ENCODE results near the gene LSAMP. TPM values are rescaled to one million over a fixed set of nuclear protein-coding genes. Genes with fewer than 3 reads are reported as not detected.

LSAMP gene
- total and polyA plus RNA-seq, 2 of the 4 experiments (the other 2 are of a cell fraction): 7.9 to 8.0 TPM

- dilution Hi-C loops (cut with HindIII; ENCODE audit: low sequenced_read_pairs, unreplicated experiment) (no loop called here), in situ Hi-C loops (cut with MboI; ENCODE audit: low sequenced_read_pairs) (loop anchor here (10.0 kb wide), 1 partner anchor 305 kb away; the partner anchor contains the start of gene LSAMP)
These were observed 305.1 kb downstream of the LSAMP start for GRCh38 chr3:116140100-116140689.

More at GRCh38 chr3:116140100-116140689, 305.1 kb downstream of the LSAMP start:
- H3K36me3 ChIP-seq (ENCODE audit: control insufficient read depth, insufficient read depth, low read length): no peaks in the 10 kb centered on the region
- H2AK9ac ChIP-seq (replicated peaks; ENCODE audit: low read depth, low read length, poor library complexity): no peak overlapping the region
- no peak overlapping the region for H3K4ac ChIP-seq (ENCODE audit: low read depth, low read length)
- no peak overlapping the region for H4K91ac ChIP-seq (ENCODE audit: insufficient read depth, low read depth, low read length)
- H3K14ac ChIP-seq (replicated peaks; ENCODE audit: low read depth, low read length): no peak overlapping the region
- H2BK5ac ChIP-seq (ENCODE audit: low read depth, low read length, poor library complexity, severe bottlenecking): no peak overlapping the region
- TF ChIP-seq SMC3 (IDR thresholded peaks at IDR 0.05; ENCODE audit: low read depth, low read length): peak; percentile 77
- TF ChIP-seq RAD21 (IDR thresholded peaks at IDR 0.05; ENCODE audit: low read length): peak; percentile 66
- TF ChIP-seq MAFK (IDR thresholded peaks at IDR 0.05; ENCODE audit: low read depth, low read length): no peak
- TF ChIP-seq MAZ (IDR thresholded peaks at IDR 0.05; ENCODE audit: borderline replicate concordance, low read depth, low read length): no peak
- TF ChIP-seq CTCF (conservative IDR thresholded peaks at IDR 0.05; ENCODE audit: low read depth, low read length): peak; percentile 79
- H3K9me3 ChIP-seq (ENCODE audit: control insufficient read depth, insufficient read depth, low read length): peaks cover under 1% of the 10 kb centered on the region; the same call in 1 of the 2 replicates
- H2AFZ ChIP-seq (replicated peaks; ENCODE audit: low read length, poor library complexity): no peak overlapping the region
- H3K18ac ChIP-seq (ENCODE audit: low read depth, low read length): no peak overlapping the region
- H2BK20ac ChIP-seq (ENCODE audit: low read depth, low read length): no peak overlapping the region
- H4K5ac ChIP-seq (ENCODE audit: low read depth, low read length): no peak overlapping the region
- no peak overlapping the region for H2AK5ac ChIP-seq (ENCODE audit: low read depth, low read length)
- no peak overlapping the region for H2BK120ac ChIP-seq (ENCODE audit: low read depth, low read length)
- H3K9me1 ChIP-seq (ENCODE audit: insufficient read depth, low read length): no peaks in the 10 kb centered on the region
- H3K79me1 ChIP-seq (ENCODE audit: low read depth in 1 of 2, low read length in 2 of 2): no peaks in the 10 kb centered on the region
- H4K8ac ChIP-seq (ENCODE audit: low read depth in 2 of 2, low read length in 2 of 2): no peak overlapping the region
- ChIA-PET POLR2A (ENCODE audit: unreplicated experiment) (no interaction called here), CTCF (interaction anchor here (0.6 kb wide), 1 partner anchor 28 kb away, joined by 6 read pairs; no protein-coding TSS in a partner anchor)
- no peaks in the 10 kb centered on the region for H3K27me3 ChIP-seq (ENCODE audit: control insufficient read depth, insufficient read depth, low read length)
- WGBS, 2 experiments (ENCODE audit: extremely low coverage in 2 of 2, insufficient read length in 1 of 2): no CpG with 5 or more reads among the region's 5 CpGs
- H3K56ac ChIP-seq (ENCODE audit: extremely low read depth, insufficient read depth, low read length): no peak overlapping the region
- no peak overlapping the region for H3K23ac ChIP-seq (ENCODE audit: low read depth, low read length)
- ATAC-seq (ENCODE audit: low read depth) (no peak), DNase-seq (peak; percentile 47)
- H4K20me1 ChIP-seq (ENCODE audit: insufficient read depth, low read length): no peaks in the 10 kb centered on the region
- no peak overlapping the region for H2BK15ac ChIP-seq (ENCODE audit: low read depth, low read length)
- intact Hi-C loops (cut with micrococcal nuclease): loop anchor here (1.0 kb wide), 2 partner anchors 314 to 618 kb away; no protein-coding TSS in a partner anchor
- no TSS peak for BruUV-seq (replicated peaks)
- H3K27ac ChIP-seq (ENCODE audit: insufficient read depth, low read length): no peak overlapping the region
- H3K4me1 ChIP-seq (ENCODE audit: control insufficient read depth, insufficient read depth, low read length): no peaks in the 10 kb centered on the region
- no peak overlapping the region for H3K9ac ChIP-seq (ENCODE audit: low read depth, low read length)
- no peak overlapping the region for H3K4me3 ChIP-seq (ENCODE audit: insufficient read depth, low read depth, low read length)
- H3K4me2 ChIP-seq (ENCODE audit: low read depth, low read length): no peak overlapping the region
